HG02938 (cell line): ENCODE results near the gene PODNL1.
A peak's percentile ranks its signal among the peaks of the same experiment; 100 is the strongest.

Experiments used
- ATAC-seq: cut with Tn5 transposase; IDR thresholded peaks from one replicate; pipeline ENCODE4 v1.9.1; 2021; ENCODE audit warnings: mild to moderate bottlenecking, moderate library complexity; ENCODE audit not compliant: unreplicated experiment

PODNL1 gene

GRCh38 chr19:13959141-13959961 lies 21.1 kb upstream of the PODNL1 start:
- ATAC-seq: no peak

GRCh38 chr19:13958043-13958442 lies 19.8 kb upstream of the PODNL1 start:
- ATAC-seq: no peak

- ATAC-seq: no peak
Observed at GRCh38 chr19:13957051-13957450, 18.8 kb upstream of the PODNL1 start.

- no peak for ATAC-seq
Observed at GRCh38 chr19:13956365-13956744, 18.1 kb upstream of the PODNL1 start.

GRCh38 chr19:13955662-13956364 lies 17.6 kb upstream of the PODNL1 start:
- ATAC-seq: no peak

- ATAC-seq: no peak
Observed at GRCh38 chr19:13954185-13954584, 16.0 kb upstream of the PODNL1 start.

GRCh38 chr19:13952931-13953531 lies 14.8 kb upstream of the PODNL1 start:
- no peak for ATAC-seq

- ATAC-seq: peak; percentile 99
Observed at GRCh38 chr19:13952154-13952930, 14.1 kb upstream of the PODNL1 start, which contains the start of gene DCAF15. Gene DCAF15, plus strand, starts transcription at chr19:13952509. Its CDS starts 4 bp downstream, at chr19:13952513.

GRCh38 chr19:13951799-13952153 lies 13.6 kb upstream of the PODNL1 start:
- ATAC-seq: no peak

- ATAC-seq: no peak
Observed at GRCh38 chr19:13951043-13951442, 12.8 kb upstream of the PODNL1 start.

GRCh38 chr19:13946414-13946813 lies 8.2 kb upstream of the PODNL1 start:
- no peak for ATAC-seq

- no peak for ATAC-seq
Observed at GRCh38 chr19:13942023-13942684, 3.9 kb upstream of the PODNL1 start.

- ATAC-seq: no peak
Observed at GRCh38 chr19:13937479-13938300, 527 bp downstream of the PODNL1 start.

- ATAC-seq: no peak
Observed at GRCh38 chr19:13935765-13936510, 2.3 kb downstream of the PODNL1 start.

- no peak for ATAC-seq
Observed at GRCh38 chr19:13934785-13935109, 3.5 kb downstream of the PODNL1 start.

- ATAC-seq: no peak
Observed at GRCh38 chr19:13932911-13933393, 5.3 kb downstream of the PODNL1 start.

GRCh38 chr19:13932149-13932637 lies 6.0 kb downstream of the PODNL1 start:
- no peak for ATAC-seq

GRCh38 chr19:13931391-13932148 lies 6.6 kb downstream of the PODNL1 start:
- no peak for ATAC-seq
